ENCODE results near the gene ADAMTSL1. TPM values are rescaled to one million over a fixed set of nuclear protein-coding genes. Genes with fewer than 3 reads are reported as not detected.

Gene ADAMTSL1
- total and polyA plus RNA-seq, 9 of the 15 experiments (the other 6 are each of a cell fraction or from before 2014, with no cell fraction given), result 0.01 TPM; not detected in 8

DNA sequence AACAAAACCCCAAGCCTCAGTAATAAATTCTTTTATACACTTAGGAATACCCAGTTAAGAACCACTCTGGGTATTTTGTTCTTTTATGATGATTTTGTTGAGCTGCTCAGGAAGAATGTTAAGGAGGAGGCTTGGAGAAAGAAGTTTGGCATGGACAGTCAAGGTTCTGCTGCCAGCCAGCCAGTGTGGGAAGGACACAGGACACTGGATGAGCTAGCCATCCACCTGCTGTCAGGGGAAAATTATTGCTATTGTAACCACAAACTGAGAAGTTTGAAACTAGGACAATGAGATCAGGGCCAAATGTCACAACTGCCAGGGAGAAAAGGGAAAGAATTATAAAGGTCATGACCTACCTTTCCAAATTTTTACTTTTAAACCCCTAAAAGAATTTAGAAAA is 25.9 kb upstream of the ADAMTSL1 start:
- FAIRE-seq, result no peak
- POLR2A ChIA-PET, result no interaction called here
- intact Hi-C loops (cut with micrococcal nuclease), result no loop called here

DNA sequence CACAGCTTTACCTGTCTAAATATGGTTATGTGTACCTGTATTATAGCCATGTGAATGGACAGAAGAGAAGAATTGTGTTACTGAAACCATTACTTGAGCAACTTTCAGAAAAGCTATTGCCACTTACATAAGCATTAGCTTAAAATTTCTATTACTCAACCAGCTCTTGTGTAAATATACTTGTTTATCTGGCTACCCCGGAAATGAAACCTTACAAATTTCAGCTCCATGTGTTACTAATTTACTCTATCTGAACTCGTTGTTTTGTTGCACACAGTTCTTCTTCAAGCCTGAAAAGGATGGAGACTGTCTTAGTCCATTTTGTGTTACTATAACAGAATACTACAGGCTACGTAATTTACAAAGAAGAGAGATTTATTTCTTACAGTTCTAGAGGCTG is 22.5 kb upstream of the ADAMTSL1 start:
- 0% methylated on average over 3 of the region's 3 CpGs for WGBS (ENCODE audit: insufficient coverage, low coverage, missing lambda C conversion rate)
- Histone ChIP-seq H3K79me2 (ENCODE audit: control insufficient read depth, insufficient read depth, low read length) (no peaks in the 10 kb centered on the region), H3K27ac (ENCODE audit: extremely low read depth, low read depth, low read length) (no peak overlapping the region), H3K27me3 (ENCODE audit: control insufficient read depth in 2 of 2, insufficient read depth in 2 of 2, low read length in 2 of 2) (no peaks in the 10 kb centered on the region), H3K4me1 (replicated peaks in 1 of 2; ENCODE audit: control insufficient read depth in 2 of 2, insufficient read depth in 2 of 2, low read length in 2 of 2) (no peaks in the 10 kb centered on the region), H3K9me1 (ENCODE audit: control insufficient read depth, insufficient read depth, low read length) (no peaks in the 10 kb centered on the region), H3K4me3 (no peak overlapping the region), H3K4me2 (ENCODE audit: insufficient read depth, low read length) (no peak overlapping the region), H4K20me1 (replicated peaks; ENCODE audit: control insufficient read depth, insufficient read depth, low read length) (no peaks in the 10 kb centered on the region), H2AFZ (ENCODE audit: low read depth, low read length) (no peak overlapping the region), H3K9me3 (replicated peaks; ENCODE audit: control insufficient read depth, insufficient read depth, low read depth, low read length) (no peaks in the 10 kb centered on the region), H3K9ac (ENCODE audit: insufficient read depth in 1 of 2, low read depth in 2 of 2, low read length in 2 of 2) (no peak overlapping the region), H3K36me3 (ENCODE audit: control insufficient read depth, insufficient read depth, low read length) (no peaks in the 10 kb centered on the region)
- POLR2A ChIA-PET, result no interaction called here
- in situ Hi-C loops (cut with MboI) (no loop called here), intact Hi-C loops (cut with micrococcal nuclease) (no loop called here)
- BruUV-seq (replicated peaks), result no TSS peak
- CTCF ChIA-PET (ENCODE audit: low intra/inter-chr PET ratio), result no interaction called here
- no peak for FAIRE-seq
- no peak for ATAC-seq
- no peak for DNase-seq (ENCODE audit: extremely low read depth in 1 of 4, low spot score in 3 of 4)
- no peak for TF ChIP-seq RUNX1 (IDR thresholded peaks at IDR 0.05; ENCODE audit: low read depth)
- no peak for TF ChIP-seq EHMT2 (IDR thresholded peaks at IDR 0.05)
- TF ChIP-seq CC2D1A (IDR thresholded peaks at IDR 0.05), result no peak
- TF ChIP-seq, protein P1, sequence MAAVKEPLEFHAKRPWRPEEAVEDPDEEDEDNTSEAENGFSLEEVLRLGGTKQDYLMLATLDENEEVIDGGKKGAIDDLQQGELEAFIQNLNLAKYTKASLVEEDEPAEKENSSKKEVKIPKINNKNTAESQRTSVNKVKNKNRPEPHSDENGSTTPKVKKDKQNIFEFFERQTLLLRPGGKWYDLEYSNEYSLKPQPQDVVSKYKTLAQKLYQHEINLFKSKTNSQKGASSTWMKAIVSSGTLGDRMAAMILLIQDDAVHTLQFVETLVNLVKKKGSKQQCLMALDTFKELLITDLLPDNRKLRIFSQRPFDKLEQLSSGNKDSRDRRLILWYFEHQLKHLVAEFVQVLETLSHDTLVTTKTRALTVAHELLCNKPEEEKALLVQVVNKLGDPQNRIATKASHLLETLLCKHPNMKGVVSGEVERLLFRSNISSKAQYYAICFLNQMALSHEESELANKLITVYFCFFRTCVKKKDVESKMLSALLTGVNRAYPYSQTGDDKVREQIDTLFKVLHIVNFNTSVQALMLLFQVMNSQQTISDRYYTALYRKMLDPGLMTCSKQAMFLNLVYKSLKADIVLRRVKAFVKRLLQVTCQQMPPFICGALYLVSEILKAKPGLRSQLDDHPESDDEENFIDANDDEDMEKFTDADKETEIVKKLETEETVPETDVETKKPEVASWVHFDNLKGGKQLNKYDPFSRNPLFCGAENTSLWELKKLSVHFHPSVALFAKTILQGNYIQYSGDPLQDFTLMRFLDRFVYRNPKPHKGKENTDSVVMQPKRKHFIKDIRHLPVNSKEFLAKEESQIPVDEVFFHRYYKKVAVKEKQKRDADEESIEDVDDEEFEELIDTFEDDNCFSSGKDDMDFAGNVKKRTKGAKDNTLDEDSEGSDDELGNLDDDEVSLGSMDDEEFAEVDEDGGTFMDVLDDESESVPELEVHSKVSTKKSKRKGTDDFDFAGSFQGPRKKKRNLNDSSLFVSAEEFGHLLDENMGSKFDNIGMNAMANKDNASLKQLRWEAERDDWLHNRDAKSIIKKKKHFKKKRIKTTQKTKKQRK (IDR thresholded peaks at IDR 0.05; ENCODE audit: borderline replicate concordance, low read depth, low read length), result no peak
- TF ChIP-seq, protein P2, sequence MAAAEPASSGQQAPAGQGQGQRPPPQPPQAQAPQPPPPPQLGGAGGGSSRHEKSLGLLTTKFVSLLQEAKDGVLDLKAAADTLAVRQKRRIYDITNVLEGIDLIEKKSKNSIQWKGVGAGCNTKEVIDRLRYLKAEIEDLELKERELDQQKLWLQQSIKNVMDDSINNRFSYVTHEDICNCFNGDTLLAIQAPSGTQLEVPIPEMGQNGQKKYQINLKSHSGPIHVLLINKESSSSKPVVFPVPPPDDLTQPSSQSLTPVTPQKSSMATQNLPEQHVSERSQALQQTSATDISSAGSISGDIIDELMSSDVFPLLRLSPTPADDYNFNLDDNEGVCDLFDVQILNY (CRISPR knock-in tag; IDR thresholded peaks at IDR 0.05), result no peak
- no peak for TF ChIP-seq NONO (IDR thresholded peaks at IDR 0.05; ENCODE audit: low read depth in 2 of 2, low read length in 1 of 2)
- TF ChIP-seq ZNF282 (CRISPR knock-in tag; IDR thresholded peaks at IDR 0.05), result no peak
- no peak for TF ChIP-seq ETV1 (tag; conservative IDR thresholded peaks at IDR 0.05; ENCODE audit: low read depth)
- TF ChIP-seq POLR2A (conservative IDR thresholded peaks at IDR 0.05), result no peak
- no peak for TF ChIP-seq POLR2AphosphoS2 (IDR thresholded peaks at IDR 0.05; ENCODE audit: low read length)
- no peak for TF ChIP-seq ZNF431 (CRISPR knock-in tag; IDR thresholded peaks at IDR 0.05)
- no peak for TF ChIP-seq RBM25 (IDR thresholded peaks at IDR 0.05; ENCODE audit: low read depth, low read length, severe bottlenecking)
- TF ChIP-seq COPS2 (conservative IDR thresholded peaks at IDR 0.05), result no peak
- TF ChIP-seq KAT7 (CRISPR knock-in tag; IDR thresholded peaks at IDR 0.05; ENCODE audit: borderline replicate concordance), result no peak

More for the DNA sequence above, 25.9 kb upstream of the ADAMTSL1 start:
- no peak overlapping the region for H3K9ac ChIP-seq (ENCODE audit: insufficient read depth in 1 of 2, low read depth in 2 of 2, low read length in 2 of 2)
- H3K36me3 ChIP-seq (ENCODE audit: control insufficient read depth, insufficient read depth, low read length), result no peaks in the 10 kb centered on the region
- H3K27me3 ChIP-seq (ENCODE audit: control insufficient read depth in 2 of 2, insufficient read depth in 2 of 2, low read length in 2 of 2), result no peaks in the 10 kb centered on the region
- H3K4me1 ChIP-seq (replicated peaks in 1 of 2; ENCODE audit: control insufficient read depth in 2 of 2, insufficient read depth in 2 of 2, low read length in 2 of 2), result no peaks in the 10 kb centered on the region
- in situ Hi-C loops (cut with MboI), result no loop called here
- H3K27ac ChIP-seq (ENCODE audit: extremely low read depth, low read depth, low read length), result no peak overlapping the region
- ATAC-seq, result no peak
- no peaks in the 10 kb centered on the region for H3K79me2 ChIP-seq (ENCODE audit: control insufficient read depth, insufficient read depth, low read length)
- H3K4me2 ChIP-seq (ENCODE audit: insufficient read depth, low read length), result no peak overlapping the region
- no peak overlapping the region for H3K4me3 ChIP-seq
- H3K9me1 ChIP-seq (ENCODE audit: control insufficient read depth, insufficient read depth, low read length), result no peaks in the 10 kb centered on the region
- TF ChIP-seq ZNF766 (CRISPR knock-in tag; conservative IDR thresholded peaks at IDR 0.05), result no peak
- H4K20me1 ChIP-seq (replicated peaks; ENCODE audit: control insufficient read depth, insufficient read depth, low read length), result no peaks in the 10 kb centered on the region
- no TSS peak for BruUV-seq (replicated peaks)
- no peak for DNase-seq (ENCODE audit: extremely low read depth in 1 of 4, low spot score in 3 of 4)
- no peaks in the 10 kb centered on the region for H3K9me3 ChIP-seq (replicated peaks; ENCODE audit: control insufficient read depth, insufficient read depth, low read depth, low read length)
- no peak overlapping the region for H2AFZ ChIP-seq (ENCODE audit: low read depth, low read length)
- CTCF ChIA-PET (ENCODE audit: low intra/inter-chr PET ratio), result no interaction called here

Measured in K562 (cell line).